HG03066 (cell line): ENCODE measurements around the gene OR2V1.
"Not testable (repeated sequence)": the region's sequence is repeated elsewhere in the genome, so short reads cannot be mapped to it uniquely, and the experiment has no call there.

ENCODE experiments used
- ATAC-seq: cut with Tn5 transposase; IDR thresholded peaks from one replicate; pipeline ENCODE4 v1.9.1; 2021; ENCODE audit warnings: low read depth; ENCODE audit not compliant: unreplicated experiment

Gene OR2V1

GRCh38 chr5:181131514-181131913 is 545 bp upstream of the OR2V1 start:
- ATAC-seq: no peak

GRCh38 chr5:181130081-181130480 is 888 bp downstream of the OR2V1 start:
- not testable (repeated sequence) for ATAC-seq

- ATAC-seq: no peak
Measured at GRCh38 chr5:181129601-181130000, 1.4 kb downstream of the OR2V1 start.

- ATAC-seq: no peak
Measured at GRCh38 chr5:181127907-181128626, 2.9 kb downstream of the OR2V1 start.

- ATAC-seq: no peak
Measured at GRCh38 chr5:181127456-181127855, 3.5 kb downstream of the OR2V1 start.

GRCh38 chr5:181126841-181127240 is 4.1 kb downstream of the OR2V1 start:
- ATAC-seq: no peak

GRCh38 chr5:181124526-181124925 is 6.4 kb downstream of the OR2V1 start:
- no peak for ATAC-seq

- ATAC-seq: no peak
Measured at GRCh38 chr5:181121675-181122561, 9.1 kb downstream of the OR2V1 start.

GRCh38 chr5:181120761-181121160 is 10.2 kb downstream of the OR2V1 start:
- ATAC-seq: no peak

GRCh38 chr5:181120306-181120705 is 10.7 kb downstream of the OR2V1 start:
- ATAC-seq: no peak

- ATAC-seq: no peak
Measured at GRCh38 chr5:181119105-181119504, 11.9 kb downstream of the OR2V1 start.

GRCh38 chr5:181118369-181118768 is 12.6 kb downstream of the OR2V1 start:
- no peak for ATAC-seq

GRCh38 chr5:181114844-181115778 is 15.9 kb downstream of the OR2V1 start:
- no peak for ATAC-seq

GRCh38 chr5:181114284-181114843 is 16.6 kb downstream of the OR2V1 start:
- no peak for ATAC-seq

- ATAC-seq: not testable (repeated sequence)
Measured at GRCh38 chr5:181113572-181113971, 17.4 kb downstream of the OR2V1 start.

- no peak for ATAC-seq
Measured at GRCh38 chr5:181112476-181112875, 18.5 kb downstream of the OR2V1 start.

GRCh38 chr5:181111010-181111409 is 20.0 kb downstream of the OR2V1 start:
- no peak for ATAC-seq

GRCh38 chr5:181109489-181110013 is 21.4 kb downstream of the OR2V1 start:
- no peak for ATAC-seq

- no peak for ATAC-seq
Measured at GRCh38 chr5:181108578-181109165, 22.3 kb downstream of the OR2V1 start.

- no peak for ATAC-seq
Measured at GRCh38 chr5:181107699-181108098, 23.3 kb downstream of the OR2V1 start.
